GM10248 (cell line): Measurements from ENCODE around the gene ACBD6.

Experiments
- CTCF ChIA-PET: fragments of 300-600 bp; sonication (Branson Sonifier 250); formaldehyde crosslinking; extraction: SDS; loops from one replicate; lab custom pipeline; 2021; ENCODE audit warnings: antibody characterized with exemption; lab: Yijun Ruan, JAX
- POLR2A ChIA-PET: fragments of 350-650 bp; sonication (Branson Sonifier 250); formaldehyde crosslinking; extraction: SDS; loops from one replicate; lab custom pipeline; 2020; ENCODE audit warnings: antibody characterized with exemption; lab: Yijun Ruan, JAX
- DNase-seq: peaks from one replicate; pipeline ENCODE4 v3.0.0; 2012; ENCODE audit errors: extremely low spot score
- TF ChIP-seq, protein P1 (sequence below): IDR thresholded peaks from 2 replicates; pipeline ENCODE4 v1.5.1; 2012; ENCODE audit warnings: mild to moderate bottlenecking, low read depth; ENCODE audit errors: extremely low read depth, missing control alignments, control extremely low read depth

Gene ACBD6

DNA sequence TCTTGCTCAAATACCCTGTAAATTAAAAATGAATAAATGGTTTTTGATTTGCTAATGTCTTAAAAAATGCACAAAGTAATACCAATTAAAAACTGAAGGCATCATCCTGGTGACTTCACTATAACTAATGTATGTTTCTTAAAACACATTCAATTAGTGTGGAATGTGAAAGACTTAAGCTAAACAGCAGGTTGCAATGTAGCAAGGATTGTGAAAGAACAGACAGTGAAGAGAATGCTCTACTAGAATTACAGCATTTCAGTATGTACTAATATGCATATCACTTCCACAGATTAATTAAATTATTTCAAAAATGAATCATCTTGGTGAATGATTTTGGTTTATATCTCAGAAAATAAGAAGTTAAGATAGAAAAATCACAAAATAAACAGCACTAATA is 216.0 kb downstream of the ACBD6 start:
- CTCF ChIA-PET, result interaction anchor here (1.7 to 2.0 kb wide), 3 partner anchors 12 to 23 kb away, joined by 3 to 7 read pairs (median 7); no protein-coding TSS in a partner anchor
- POLR2A ChIA-PET, result no interaction called here
- DNase-seq, result no peak
- TF ChIP-seq, protein P1, sequence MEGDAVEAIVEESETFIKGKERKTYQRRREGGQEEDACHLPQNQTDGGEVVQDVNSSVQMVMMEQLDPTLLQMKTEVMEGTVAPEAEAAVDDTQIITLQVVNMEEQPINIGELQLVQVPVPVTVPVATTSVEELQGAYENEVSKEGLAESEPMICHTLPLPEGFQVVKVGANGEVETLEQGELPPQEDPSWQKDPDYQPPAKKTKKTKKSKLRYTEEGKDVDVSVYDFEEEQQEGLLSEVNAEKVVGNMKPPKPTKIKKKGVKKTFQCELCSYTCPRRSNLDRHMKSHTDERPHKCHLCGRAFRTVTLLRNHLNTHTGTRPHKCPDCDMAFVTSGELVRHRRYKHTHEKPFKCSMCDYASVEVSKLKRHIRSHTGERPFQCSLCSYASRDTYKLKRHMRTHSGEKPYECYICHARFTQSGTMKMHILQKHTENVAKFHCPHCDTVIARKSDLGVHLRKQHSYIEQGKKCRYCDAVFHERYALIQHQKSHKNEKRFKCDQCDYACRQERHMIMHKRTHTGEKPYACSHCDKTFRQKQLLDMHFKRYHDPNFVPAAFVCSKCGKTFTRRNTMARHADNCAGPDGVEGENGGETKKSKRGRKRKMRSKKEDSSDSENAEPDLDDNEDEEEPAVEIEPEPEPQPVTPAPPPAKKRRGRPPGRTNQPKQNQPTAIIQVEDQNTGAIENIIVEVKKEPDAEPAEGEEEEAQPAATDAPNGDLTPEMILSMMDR, result no peak

DNA sequence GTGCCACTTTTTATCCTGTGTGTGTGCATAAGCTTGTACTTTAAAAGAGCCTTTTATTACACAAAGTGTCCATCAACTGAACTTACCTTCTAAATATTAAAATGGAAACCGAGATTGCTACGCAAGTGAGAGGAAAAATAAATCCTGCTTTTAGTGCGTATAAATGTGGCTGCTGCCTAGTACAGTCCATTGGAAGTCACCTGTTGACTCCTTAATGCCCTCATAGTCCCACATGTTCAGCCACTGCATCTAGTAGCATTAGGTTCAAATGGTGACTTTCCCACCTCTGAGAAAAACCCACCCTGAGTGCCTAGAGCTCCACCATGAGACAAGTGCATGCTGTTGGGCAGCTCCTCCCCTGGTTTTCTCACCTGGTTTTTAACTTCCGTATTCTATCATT is 219.3 kb downstream of the ACBD6 start:
- TF ChIP-seq, protein P1, result no peak
- CTCF ChIA-PET, result interaction anchor here (0.7 to 2.3 kb wide), 5 partner anchors 9 to 30 kb away, joined by 3 to 10 read pairs (median 3); no protein-coding TSS in a partner anchor
- POLR2A ChIA-PET, result no interaction called here

DNA sequence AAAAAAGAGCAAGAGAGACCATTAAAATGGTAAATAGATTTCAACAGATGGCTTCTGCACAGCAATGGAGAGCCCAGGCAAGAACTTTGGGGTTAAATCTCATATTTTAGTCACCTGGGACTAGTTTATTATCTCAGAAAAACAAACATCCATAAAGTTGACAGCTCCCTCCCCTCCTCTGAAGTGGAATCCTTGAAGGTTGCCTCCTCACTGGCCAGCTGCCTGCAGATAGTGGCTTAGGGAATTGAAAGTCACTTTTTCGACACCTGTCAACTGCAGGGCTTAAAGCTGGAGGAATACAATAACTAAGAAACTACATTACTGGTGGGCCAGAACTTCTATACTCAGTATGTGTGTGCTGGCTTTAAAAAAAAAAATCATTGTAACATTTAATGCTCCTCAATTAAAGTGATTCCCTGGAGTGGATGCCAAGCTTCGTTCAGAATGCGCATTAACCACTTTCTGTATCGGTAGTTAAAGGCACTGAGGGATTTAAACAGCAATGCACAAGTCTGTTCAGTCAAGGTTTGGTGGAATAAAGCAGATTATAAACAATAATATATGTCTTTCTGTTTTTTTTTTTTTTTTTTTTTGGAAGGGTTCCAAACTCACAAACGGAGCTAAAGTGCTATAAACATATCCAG is 219.9 kb downstream of the ACBD6 start:
- ChIA-PET POLR2A (no interaction called here), CTCF (interaction anchor here (0.7 to 2.3 kb wide), 5 partner anchors 9 to 29 kb away, joined by 3 to 10 read pairs (median 3); no protein-coding TSS in a partner anchor)
- TF ChIP-seq, protein P1, result no peak
- DNase-seq, result no peak

More for the DNA sequence above, 219.3 kb downstream of the ACBD6 start:
- no peak for DNase-seq

DNA sequence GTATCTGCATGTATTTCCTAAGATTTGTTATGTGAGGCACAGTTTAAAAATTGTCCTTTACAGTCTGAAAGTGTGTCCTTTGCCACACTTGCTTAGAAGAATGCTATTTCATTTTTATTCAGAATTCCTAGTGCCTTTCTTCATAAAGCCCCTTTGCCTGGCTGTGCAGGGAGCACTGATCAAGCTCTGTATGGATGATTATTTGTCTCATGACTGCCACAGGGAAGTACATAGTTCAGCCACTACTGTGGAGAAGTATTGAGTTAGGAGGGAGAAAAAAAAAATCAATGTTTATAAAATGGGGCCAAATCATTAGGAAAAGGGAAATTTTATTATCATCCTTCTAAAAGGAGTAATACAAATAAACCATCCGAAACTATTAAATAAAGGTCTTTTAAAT is 220.9 kb downstream of the ACBD6 start:
- TF ChIP-seq, protein P1, result no peak
- POLR2A ChIA-PET, result no interaction called here

DNA sequence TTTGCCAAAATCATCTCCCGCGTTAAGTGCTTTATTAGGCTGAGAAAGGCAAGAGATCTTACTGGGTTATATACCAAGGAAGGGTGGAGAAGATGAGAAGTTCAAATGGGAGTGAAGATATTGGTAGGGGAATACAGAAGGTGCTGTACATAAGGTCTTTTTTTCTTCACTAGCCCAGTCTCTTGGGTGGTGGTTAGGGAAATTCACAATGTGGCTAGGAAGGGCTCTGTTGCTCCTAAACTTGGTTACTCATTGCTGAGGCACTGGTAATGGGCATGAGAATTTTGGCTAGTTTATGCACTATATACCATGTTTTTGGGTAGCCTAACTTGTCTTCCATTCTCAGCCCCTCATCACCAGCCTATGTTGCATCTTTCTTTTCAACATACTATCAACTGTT is 221.8 kb downstream of the ACBD6 start:
- TF ChIP-seq, protein P1, result no peak
- POLR2A ChIA-PET, result no interaction called here
- CTCF ChIA-PET, result no interaction called here
- DNase-seq, result no peak

More for the DNA sequence above, 220.9 kb downstream of the ACBD6 start:
- no peak for DNase-seq
- CTCF ChIA-PET, result interaction anchor here (2.3 kb wide), 1 partner anchor 28 kb away, joined by 10 read pairs; no protein-coding TSS in a partner anchor

DNA sequence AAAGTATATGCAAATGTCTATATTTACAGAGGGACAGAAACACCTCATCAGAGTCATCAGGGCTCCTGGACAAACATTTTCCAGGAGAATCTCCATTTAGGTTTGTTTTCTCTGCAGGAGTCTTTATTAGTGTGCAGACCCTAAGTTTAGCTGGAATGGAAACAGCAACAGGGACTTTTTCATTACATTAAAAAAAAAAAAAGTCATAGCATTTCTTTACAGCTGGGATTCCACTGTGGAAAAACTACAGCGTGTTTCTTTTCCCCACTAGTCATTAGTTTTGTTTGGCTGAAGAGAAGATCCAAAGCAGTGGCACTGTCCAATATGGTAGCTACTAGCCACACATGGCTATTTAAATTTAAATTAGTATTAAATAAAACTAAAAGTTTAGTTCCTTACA is 222.7 kb downstream of the ACBD6 start:
- ChIA-PET CTCF (interaction anchor here (1.1 kb wide), 1 partner anchor 27 kb away, joined by 3 read pairs; no protein-coding TSS in a partner anchor), POLR2A (no interaction called here)
- no peak for DNase-seq
- TF ChIP-seq, protein P1, result no peak
